Skeletal muscle tissue (tissue), 4 donors: ENCODE results near the gene NIPAL1. TPM values are rescaled to one million over a fixed set of nuclear protein-coding genes. Genes with fewer than 3 reads are reported as not detected.
"Not testable (repeated sequence)": the region's sequence is repeated elsewhere in the genome, so short reads cannot be mapped to it uniquely, and the experiment has no call there.

Source experiments
- H3K27ac ChIP-seq: one replicate; pipeline ENCODE4 v1.7.0; 2013; ENCODE audit warnings: mild to moderate bottlenecking, low read depth, low read length, inconsistent platforms
- H3K27me3 ChIP-seq, 3 donors: one replicate each; pipeline ENCODE4 v1.7.0; 2013; ENCODE audit warnings: low read length in 3 of 3; ENCODE audit not compliant: control insufficient read depth in 3 of 3, insufficient read depth in 3 of 3
- H3K36me3 ChIP-seq, 3 donors: one replicate each; pipeline ENCODE4 v1.7.0; 2013; ENCODE audit warnings: low read length in 3 of 3; ENCODE audit not compliant: control insufficient read depth in 3 of 3, insufficient read depth in 3 of 3
- H3K4me1 ChIP-seq, 3 donors: one replicate each; pipeline ENCODE4 v1.7.0; 2013; ENCODE audit warnings: low read length in 3 of 3, mild to moderate bottlenecking in 3 of 3; ENCODE audit not compliant: control insufficient read depth in 3 of 3, insufficient read depth in 3 of 3
- H3K4me3 ChIP-seq, 3 donors: one replicate each; pipeline ENCODE4 v1.7.0; 2013; ENCODE audit warnings: low read length in 3 of 3
- H3K9ac ChIP-seq, 3 donors: one replicate each; pipeline ENCODE4 v1.7.0; 2013; ENCODE audit warnings: low read length in 3 of 3, mild to moderate bottlenecking in 3 of 3, moderate library complexity in 2 of 3, low read depth in 1 of 3
- H3K9me3 ChIP-seq, 3 donors: one replicate each; pipeline ENCODE4 v1.7.0; 2013; ENCODE audit warnings: low read length in 3 of 3; ENCODE audit not compliant: control insufficient read depth in 3 of 3
- total RNA-seq: library from RNA; depleted of rRNA; stranded (reverse); fragments of >200 nt; gene quantifications from one replicate; pipeline ENCODE4 v1.2.3, GENCODE V29; 2014
- donor health status: Osteomylitis.

The NIPAL1 gene
- total RNA-seq, 1 donor from 2014 or later = 1.0 TPM

- Histone ChIP-seq H3K36me3 (peaks cover 0 to 3% (median 0%) of the 10 kb centered on the region in 3 donors), H3K27ac (no peak overlapping the region), H3K4me3 (no peak overlapping the region), H3K9ac (no peak overlapping the region), H3K9me3 (no peaks in the 10 kb centered on the region), H3K27me3 (no peaks in the 10 kb centered on the region), H3K4me1 (no peaks in the 10 kb centered on the region)
Measured at GRCh38 chr4:48005781-48006180, 10.8 kb upstream of the NIPAL1 start.

DNA sequence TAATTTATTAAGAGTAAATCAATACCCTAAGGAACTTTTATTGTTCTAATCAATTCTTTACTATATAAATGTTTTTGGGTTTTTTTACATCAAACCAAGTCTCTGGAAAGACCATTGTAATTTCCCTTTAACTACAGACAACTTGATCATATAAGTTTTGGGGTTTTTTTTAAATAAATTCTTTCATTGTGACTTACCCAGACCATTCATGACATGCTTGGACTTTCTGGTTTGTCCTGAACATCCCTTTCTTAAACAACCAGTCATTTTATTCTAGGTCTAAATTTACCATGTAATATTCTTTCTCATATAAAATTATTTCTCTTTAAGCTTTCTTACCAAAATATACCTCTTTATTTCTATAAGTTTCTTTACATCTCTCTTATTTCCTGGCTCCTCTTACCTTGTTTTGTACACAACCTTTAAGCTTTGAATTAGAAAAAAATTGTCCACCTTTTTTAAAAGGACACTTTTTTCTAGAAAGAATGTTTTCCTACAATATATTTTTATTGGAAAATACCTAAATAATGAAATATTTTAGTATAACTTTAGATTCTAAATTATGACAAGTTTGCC lies 8.5 kb upstream of the NIPAL1 start:
- H3K9me3 ChIP-seq = no peaks in the 10 kb centered on the region
- no peak overlapping the region for H3K4me3 ChIP-seq
- no peaks in the 10 kb centered on the region for H3K4me1 ChIP-seq
- H3K27me3 ChIP-seq = no peaks in the 10 kb centered on the region
- no peak overlapping the region for H3K9ac ChIP-seq
- no peak overlapping the region for H3K27ac ChIP-seq
- H3K36me3 ChIP-seq = peaks cover 0 to 3% (median 0%) of the 10 kb centered on the region in 3 donors

GRCh38 chr4:48010906-48011305 lies 5.7 kb upstream of the NIPAL1 start:
- H3K27ac ChIP-seq, H3K27me3 ChIP-seq, H3K9ac ChIP-seq, H3K4me3 ChIP-seq, H3K9me3 ChIP-seq, H3K36me3 ChIP-seq, H3K4me1 ChIP-seq: not testable (repeated sequence)

DNA sequence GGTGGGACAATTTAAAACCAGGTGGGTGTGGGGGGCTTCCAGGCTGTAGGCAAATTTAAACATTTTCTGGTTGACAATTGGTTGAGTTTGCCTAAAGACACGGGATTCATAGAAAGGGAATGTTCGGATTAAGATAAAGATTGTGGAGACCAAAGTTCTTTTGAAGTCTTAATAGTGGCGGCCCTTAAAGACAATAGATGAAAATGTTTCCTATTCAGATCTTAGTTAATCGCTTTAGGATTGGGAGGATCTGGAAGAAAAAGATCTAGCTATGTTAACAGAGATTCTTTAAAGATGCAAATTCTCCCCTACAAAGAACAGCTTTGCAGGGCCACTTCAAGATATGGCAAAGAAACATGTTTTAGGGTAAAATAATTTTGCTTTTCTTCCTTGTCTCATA lies 4.8 kb upstream of the NIPAL1 start:
- no peak overlapping the region for H3K4me3 ChIP-seq
- peaks cover 0 to 3% (median 0%) of the 10 kb centered on the region in 3 donors for H3K36me3 ChIP-seq
- no peak overlapping the region for H3K9ac ChIP-seq
- no peaks in the 10 kb centered on the region for H3K27me3 ChIP-seq
- peaks cover 7 to 10% (median 10%) of the 10 kb centered on the region in 3 donors for H3K4me1 ChIP-seq
- H3K9me3 ChIP-seq = no peaks in the 10 kb centered on the region
- H3K27ac ChIP-seq = no peak overlapping the region

- H3K9ac ChIP-seq = no peak overlapping the region
- H3K36me3 ChIP-seq = peaks cover 0 to 3% (median 0%) of the 10 kb centered on the region in 3 donors
- H3K4me3 ChIP-seq = no peak overlapping the region
- no peaks in the 10 kb centered on the region for H3K9me3 ChIP-seq
- peaks cover 15 to 19% (median 16%) of the 10 kb centered on the region in 3 donors for H3K4me1 ChIP-seq
- H3K27ac ChIP-seq = no peak overlapping the region
- no peaks in the 10 kb centered on the region for H3K27me3 ChIP-seq
Measured at GRCh38 chr4:48012824-48013223, 3.7 kb upstream of the NIPAL1 start.

GRCh38 chr4:48015216-48015615 lies 1.4 kb upstream of the NIPAL1 start:
- Histone ChIP-seq H3K9ac (peak overlapping the region in 1 of 3 donors; percentile 84), H3K4me3 (peak overlapping the region in 1 of 3 donors; percentile 89), H3K9me3 (no peaks in the 10 kb centered on the region), H3K27me3 (no peaks in the 10 kb centered on the region), H3K27ac (no peak overlapping the region), H3K36me3 (peaks cover 0 to 3% (median 0%) of the 10 kb centered on the region in 3 donors), H3K4me1 (peaks cover 15 to 19% (median 16%) of the 10 kb centered on the region in 3 donors)

- peaks cover 0 to under 1% (median 0%) of the 10 kb centered on the region in 3 donors for H3K36me3 ChIP-seq
- peak overlapping the region; percentile 81 to 89 (median 85) for H3K4me3 ChIP-seq
- H3K27ac ChIP-seq = peak overlapping the region; percentile 67
- H3K27me3 ChIP-seq = no peaks in the 10 kb centered on the region
- no peaks in the 10 kb centered on the region for H3K9me3 ChIP-seq
- H3K9ac ChIP-seq = peak overlapping the region; percentile 81 to 84 (median 84)
- H3K4me1 ChIP-seq = peaks cover 15 to 19% (median 16%) of the 10 kb centered on the region in 3 donors
Measured at GRCh38 chr4:48015678-48016077, 894 bp upstream of the NIPAL1 start.

DNA sequence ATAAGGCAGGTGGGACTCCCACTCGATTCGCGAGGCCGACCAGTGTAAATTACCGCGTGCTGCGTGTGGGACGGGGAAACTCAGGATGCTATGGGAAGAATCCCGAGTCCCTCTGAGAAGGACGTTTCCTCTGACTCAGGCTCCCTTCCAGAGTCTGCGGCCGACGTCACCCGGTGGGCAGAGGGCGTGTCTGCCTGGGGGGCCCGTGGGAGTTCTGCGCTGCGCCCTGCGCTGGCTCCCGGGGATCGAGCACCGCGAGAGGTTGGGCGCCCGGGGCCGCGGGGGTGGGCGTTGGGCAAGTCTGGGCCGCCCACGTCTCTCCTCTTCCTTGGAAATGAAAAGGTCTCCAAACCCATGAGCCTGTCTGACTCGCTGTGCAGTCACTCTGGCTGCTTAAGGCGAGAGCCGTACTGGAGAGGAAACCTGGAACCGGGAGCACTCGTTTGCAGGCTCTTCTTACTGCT lies 568 bp downstream of the NIPAL1 start:
- H3K9me3 ChIP-seq = no peaks in the 10 kb centered on the region
- peaks cover 15 to 19% (median 16%) of the 10 kb centered on the region in 3 donors for H3K4me1 ChIP-seq
- no peaks in the 10 kb centered on the region for H3K27me3 ChIP-seq
- peak overlapping the region; percentile 85 to 89 (median 85) for H3K4me3 ChIP-seq
- H3K9ac ChIP-seq = peak overlapping the region; percentile 84 to 87 (median 84)
- peak overlapping the region; percentile 67 for H3K27ac ChIP-seq
- H3K36me3 ChIP-seq = no peaks in the 10 kb centered on the region

DNA sequence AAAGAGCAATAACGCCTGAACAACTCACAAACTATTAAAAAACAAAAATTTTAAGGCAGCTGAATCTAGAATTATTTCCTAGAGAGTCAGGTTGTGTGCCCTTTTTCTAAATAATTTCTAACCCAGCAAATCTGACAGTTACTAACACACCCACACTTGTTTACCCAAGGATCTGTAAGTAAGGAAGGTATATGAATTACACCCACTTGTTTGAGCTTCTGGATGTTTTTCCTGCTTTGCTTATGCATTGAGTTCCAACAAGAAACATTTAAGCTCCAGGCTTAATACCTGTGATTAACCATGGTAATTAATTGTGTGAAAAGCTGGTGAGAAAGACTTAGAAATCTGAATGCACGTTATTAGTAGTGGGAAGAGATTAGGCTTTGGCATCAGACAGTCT lies 1.5 kb downstream of the NIPAL1 start:
- Histone ChIP-seq H3K4me3 (no peak overlapping the region), H3K9me3 (no peaks in the 10 kb centered on the region), H3K4me1 (peaks cover 15 to 22% (median 16%) of the 10 kb centered on the region in 3 donors), H3K36me3 (no peaks in the 10 kb centered on the region), H3K9ac (no peak overlapping the region), H3K27ac (no peak overlapping the region), H3K27me3 (no peaks in the 10 kb centered on the region)

DNA sequence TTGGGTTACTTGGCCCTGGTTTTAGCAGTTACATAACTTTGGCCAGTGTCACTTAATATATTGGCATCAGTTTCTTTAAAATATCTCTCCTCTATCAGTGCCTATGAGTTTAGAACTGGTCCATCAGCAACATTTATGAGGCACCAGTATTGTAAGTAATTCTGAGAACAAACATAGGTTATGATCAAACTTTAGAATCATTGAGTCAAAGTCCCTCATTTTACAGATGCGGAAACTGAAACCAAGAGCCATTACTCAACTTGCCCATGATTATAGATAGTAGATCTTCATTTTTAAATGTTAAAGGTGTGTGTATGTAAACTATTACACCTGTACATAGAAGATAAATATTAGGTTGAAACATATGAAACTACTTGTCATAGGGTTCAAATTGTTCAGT lies 4.5 kb downstream of the NIPAL1 start:
- Histone ChIP-seq H3K4me3 (no peak overlapping the region), H3K27ac (no peak overlapping the region), H3K9ac (no peak overlapping the region), H3K36me3 (peaks cover 0 to 4% (median 0%) of the 10 kb centered on the region in 3 donors), H3K4me1 (peaks cover 10 to 15% (median 11%) of the 10 kb centered on the region in 3 donors), H3K27me3 (no peaks in the 10 kb centered on the region), H3K9me3 (no peaks in the 10 kb centered on the region)
